Right atrium auricular region (tissue), 2 donors: ENCODE results near the gene C10orf53. TPM values are rescaled to one million over a fixed set of nuclear protein-coding genes. Genes with fewer than 3 reads are reported as not detected.
"Not testable (repeated sequence)": the region's sequence is repeated elsewhere in the genome, so short reads cannot be mapped to it uniquely, and the experiment has no call there.

Experiments used
- DNase-seq: peaks from one replicate; pipeline ENCODE4 v3.0.0-alpha.2; 2019; ENCODE audit warnings: low spot score
- H3K27ac ChIP-seq, 2 donors: fragments of 200-600 bp; sonication (generic); 1 replicate in 1 of 2; 2 replicates in 1 of 2; pipeline ENCODE4 v1.5.1; 2016 to 2019
- H3K27me3 ChIP-seq, 2 donors: fragments of 200-600 bp; sonication (generic); one replicate each; pipeline versions ENCODE4 v1.5.1 to v1.6.0; 2017 to 2019
- H3K36me3 ChIP-seq: fragments of 200-600 bp; sonication (generic); one replicate; pipeline ENCODE4 v1.5.1; 2016
- H3K4me1 ChIP-seq, 2 donors: fragments of 200-600 bp; sonication (generic); one replicate each; pipeline versions ENCODE4 v1.5.1 to v1.6.0; 2017 to 2019
- H3K4me3 ChIP-seq, 2 donors: fragments of 200-600 bp; sonication (generic); 1 replicate in 1 of 2; 2 replicates in 1 of 2; pipeline ENCODE4 v1.5.1; 2017 to 2019; ENCODE audit warnings: mild to moderate bottlenecking in 1 of 2, moderate library complexity in 1 of 2
- H3K9me3 ChIP-seq, 2 donors: fragments of 200-600 bp; sonication (generic); one replicate each; pipeline ENCODE4 v1.5.1; 2019
- CTCF ChIP-seq, 2 donors: fragments of 200-600 bp; sonication (generic); IDR thresholded peaks; one replicate each; pipeline ENCODE4 v1.5.1; 2019; ENCODE audit warnings: antibody characterized with exemption in 2 of 2
- total RNA-seq, 2 donors: library from RNA; depleted of rRNA; stranded (reverse); fragments of >200 nt; gene quantifications; one replicate each; pipeline ENCODE4 v1.1.0, GENCODE V29; 2016

C10orf53 gene
- total RNA-seq, 2 donors from 2014 or later, result not detected

- peaks cover 0 to 13% of the 10 kb centered on the region in 2 donors for H3K9me3 ChIP-seq
- H3K27me3 ChIP-seq, result no peaks in the 10 kb centered on the region
- no peak overlapping the region for H3K27ac ChIP-seq
- no peak for DNase-seq
- no peak for TF ChIP-seq CTCF (IDR thresholded peaks at IDR 0.05)
- H3K36me3 ChIP-seq, result no peaks in the 10 kb centered on the region
- no peak overlapping the region for H3K4me3 ChIP-seq
- no peaks in the 10 kb centered on the region for H3K4me1 ChIP-seq
Observed at GRCh38 chr10:49709934-49710333, 30.5 kb downstream of the C10orf53 start.

GRCh38 chr10:49710966-49711365 is 31.5 kb downstream of the C10orf53 start:
- TF ChIP-seq CTCF (IDR thresholded peaks at IDR 0.05), result no peak
- no peak overlapping the region for H3K27ac ChIP-seq
- DNase-seq, result no peak

GRCh38 chr10:49711481-49711880 is 32.0 kb downstream of the C10orf53 start:
- no peaks in the 10 kb centered on the region for H3K4me1 ChIP-seq
- H3K27me3 ChIP-seq, result no peaks in the 10 kb centered on the region
- peaks cover 0 to 8% of the 10 kb centered on the region in 2 donors for H3K9me3 ChIP-seq
- no peak overlapping the region for H3K4me3 ChIP-seq
- no peak overlapping the region for H3K27ac ChIP-seq
- no peak for DNase-seq
- H3K36me3 ChIP-seq, result no peaks in the 10 kb centered on the region
- TF ChIP-seq CTCF (IDR thresholded peaks at IDR 0.05), result no peak

More at GRCh38 chr10:49710966-49711365, 31.5 kb downstream of the C10orf53 start:
- Histone ChIP-seq H3K36me3 (no peaks in the 10 kb centered on the region), H3K4me1 (no peaks in the 10 kb centered on the region), H3K4me3 (no peak overlapping the region), H3K9me3 (peaks cover 0 to 8% of the 10 kb centered on the region in 2 donors), H3K27me3 (no peaks in the 10 kb centered on the region)

- DNase-seq, result no peak
- no peak for TF ChIP-seq CTCF (IDR thresholded peaks at IDR 0.05)
- Histone ChIP-seq H3K36me3 (no peaks in the 10 kb centered on the region), H3K27ac (no peak overlapping the region), H3K9me3 (peaks cover 0 to 8% of the 10 kb centered on the region in 2 donors), H3K4me3 (no peak overlapping the region), H3K27me3 (no peaks in the 10 kb centered on the region), H3K4me1 (no peaks in the 10 kb centered on the region)
Observed at GRCh38 chr10:49713266-49713665, 33.8 kb downstream of the C10orf53 start.

- not testable (repeated sequence) for H3K9me3 ChIP-seq, DNase-seq, H3K36me3 ChIP-seq, H3K27ac ChIP-seq, H3K4me1 ChIP-seq, H3K27me3 ChIP-seq, H3K4me3 ChIP-seq
Observed at GRCh38 chr10:49715157-49715556, 35.7 kb downstream of the C10orf53 start.

- H3K27ac ChIP-seq, result no peak overlapping the region
- no peaks in the 10 kb centered on the region for H3K4me1 ChIP-seq
- no peak for DNase-seq
- H3K9me3 ChIP-seq, result peaks cover 0 to 22% of the 10 kb centered on the region in 2 donors
- no peaks in the 10 kb centered on the region for H3K27me3 ChIP-seq
- H3K36me3 ChIP-seq, result no peaks in the 10 kb centered on the region
- H3K4me3 ChIP-seq, result no peak overlapping the region
- TF ChIP-seq CTCF (IDR thresholded peaks at IDR 0.05), result no peak
Observed at GRCh38 chr10:49726593-49726992, 47.1 kb downstream of the C10orf53 start.
